Astrocyte (in vitro differentiated cells and primary cell): Measurements from ENCODE around the gene MAP4K4. TPM values are rescaled to one million over a fixed set of nuclear protein-coding genes. Genes with fewer than 3 reads are reported as not detected.

Experiments
- DNase-seq: peaks from one replicate; pipeline ENCODE4 v3.0.0-alpha.2; 2010; ENCODE audit warnings: low read depth
- FAIRE-seq: peaks from 2 replicates; lab custom pipeline; 2011; peaks lifted over from hg19 to GRCh38; lab: Jason Lieb, UNC
- H2AFZ ChIP-seq: 2 replicates; pipeline ENCODE4 v1.6.0; 2012; ENCODE audit warnings: low read depth, low read length, inconsistent platforms
- H3K27ac ChIP-seq: 2 replicates; pipeline ENCODE4 v1.5.1; 2011; ENCODE audit warnings: low read depth, low read length, inconsistent platforms
- H3K27me3 ChIP-seq: 2 replicates; pipeline ENCODE4 v1.6.0; 2011; ENCODE audit warnings: low read length, inconsistent platforms; ENCODE audit not compliant: insufficient read depth
- H3K36me3 ChIP-seq: 2 replicates; pipeline ENCODE4 v1.5.1; 2011; ENCODE audit warnings: low read length, inconsistent platforms; ENCODE audit not compliant: insufficient read depth
- H3K4me1 ChIP-seq: 2 replicates; pipeline ENCODE4 v1.5.1; 2011; ENCODE audit warnings: low read length, inconsistent platforms; ENCODE audit not compliant: insufficient read depth
- H3K4me2 ChIP-seq: 2 replicates; pipeline ENCODE4 v1.6.0; 2012; ENCODE audit warnings: low read length, inconsistent platforms
- H3K4me3 ChIP-seq: 2 replicates; pipeline ENCODE4 v1.5.1; 2011; ENCODE audit warnings: low read depth, mild to moderate bottlenecking, low read length, inconsistent platforms; ENCODE audit not compliant: insufficient read depth
- H3K79me2 ChIP-seq: 2 replicates; pipeline ENCODE4 v1.6.0; 2012; ENCODE audit warnings: mild to moderate bottlenecking, low read length, inconsistent platforms; ENCODE audit not compliant: insufficient read depth
- H3K9ac ChIP-seq: 2 replicates; pipeline ENCODE4 v1.6.0; 2012; ENCODE audit warnings: mild to moderate bottlenecking, low read length, inconsistent platforms
- H3K9me3 ChIP-seq: 2 replicates; pipeline ENCODE4 v1.5.1; 2012; ENCODE audit warnings: low read depth, mild to moderate bottlenecking, low read length, inconsistent platforms; ENCODE audit not compliant: insufficient read depth
- H4K20me1 ChIP-seq: 2 replicates; pipeline ENCODE4 v1.6.0; 2012; ENCODE audit warnings: low read length, inconsistent platforms; ENCODE audit not compliant: insufficient read depth
- H3K27ac Mint-ChIP-seq: one replicate; pipeline ENCODE4 v1.8.0; 2021; ENCODE audit warnings: mild to moderate bottlenecking, mixed read lengths; ENCODE audit not compliant: unreplicated experiment
- H3K27me3 Mint-ChIP-seq: one replicate; pipeline ENCODE4 v1.8.0; 2021; ENCODE audit warnings: low read depth, mixed read lengths; ENCODE audit not compliant: unreplicated experiment
- H3K36me3 Mint-ChIP-seq: one replicate; pipeline ENCODE4 v1.8.0; 2021; ENCODE audit warnings: low read depth, mixed read lengths; ENCODE audit not compliant: unreplicated experiment
- H3K4me1 Mint-ChIP-seq: one replicate; pipeline ENCODE4 v1.8.0; 2021; ENCODE audit warnings: low read depth, mixed read lengths; ENCODE audit not compliant: unreplicated experiment
- H3K4me3 Mint-ChIP-seq: one replicate; pipeline ENCODE4 v1.8.0; 2021; ENCODE audit warnings: mild to moderate bottlenecking, moderate library complexity, mixed read lengths; ENCODE audit not compliant: unreplicated experiment
- H3K9me3 Mint-ChIP-seq: one replicate; pipeline ENCODE4 v1.8.0; 2021; ENCODE audit warnings: mild to moderate bottlenecking, mixed read lengths; ENCODE audit not compliant: unreplicated experiment
- EZH2 ChIP-seq: IDR thresholded peaks from 2 replicates; pipeline ENCODE4 v1.6.1; 2012; ENCODE audit warnings: mild to moderate bottlenecking, low read length, inconsistent platforms; ENCODE audit not compliant: insufficient read depth
- total RNA-seq: library from RNA; stranded (reverse); gene quantifications from 2 replicates; pipeline ENCODE4 v1.2.1, GENCODE V29; 2021
- TF ChIP-seq, protein P1 (sequence below): IDR thresholded peaks from 2 replicates; pipeline ENCODE4 v1.5.1; 2011; ENCODE audit warnings: low read depth, mild to moderate bottlenecking, inconsistent platforms, low read length, moderate library complexity; ENCODE audit not compliant: insufficient read depth

MAP4K4 gene
- total RNA-seq, 1 donor from 2014 or later = 231 TPM

DNA sequence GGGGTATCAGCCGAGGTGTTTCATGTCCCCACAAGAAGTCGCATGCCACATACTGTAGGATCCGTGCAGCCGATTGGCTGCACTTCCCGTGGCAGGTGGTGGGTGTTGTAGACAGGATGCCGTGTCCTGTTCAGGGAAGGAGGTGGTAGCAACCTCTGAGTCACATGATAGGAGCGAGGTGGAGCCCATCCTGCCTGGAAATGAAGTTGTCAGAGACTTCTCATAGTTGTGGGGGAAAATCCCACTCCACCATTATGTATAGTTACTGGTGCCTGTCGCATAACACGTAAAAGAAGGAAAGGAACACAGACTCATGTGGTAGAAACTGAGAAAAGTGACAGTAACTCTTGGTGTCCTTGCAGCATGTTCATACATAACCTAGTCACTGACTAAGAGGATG, 202.9 kb downstream of the MAP4K4 start:
- no peaks in the 10 kb centered on the region for H3K79me2 ChIP-seq
- peaks cover 12% of the 10 kb centered on the region for H4K20me1 ChIP-seq
- FAIRE-seq (no peak), DNase-seq (no peak)
- peaks cover 2% of the 10 kb centered on the region for H3K9me3 Mint-ChIP-seq
- no peak overlapping the region for H3K27ac ChIP-seq
- H3K4me3 ChIP-seq = no peak overlapping the region
- no peak overlapping the region for H3K4me2 ChIP-seq
- H3K4me1 Mint-ChIP-seq = peaks cover 4% of the 10 kb centered on the region
- H3K27ac Mint-ChIP-seq = no peak overlapping the region
- peak overlapping the region; percentile 20 for H3K4me3 Mint-ChIP-seq
- H3K36me3 Mint-ChIP-seq = peaks cover 11% of the 10 kb centered on the region
- H3K9ac ChIP-seq = no peak overlapping the region
- no peaks in the 10 kb centered on the region for H3K9me3 ChIP-seq
- H3K27me3 Mint-ChIP-seq = no peaks in the 10 kb centered on the region
- TF ChIP-seq, protein P1, sequence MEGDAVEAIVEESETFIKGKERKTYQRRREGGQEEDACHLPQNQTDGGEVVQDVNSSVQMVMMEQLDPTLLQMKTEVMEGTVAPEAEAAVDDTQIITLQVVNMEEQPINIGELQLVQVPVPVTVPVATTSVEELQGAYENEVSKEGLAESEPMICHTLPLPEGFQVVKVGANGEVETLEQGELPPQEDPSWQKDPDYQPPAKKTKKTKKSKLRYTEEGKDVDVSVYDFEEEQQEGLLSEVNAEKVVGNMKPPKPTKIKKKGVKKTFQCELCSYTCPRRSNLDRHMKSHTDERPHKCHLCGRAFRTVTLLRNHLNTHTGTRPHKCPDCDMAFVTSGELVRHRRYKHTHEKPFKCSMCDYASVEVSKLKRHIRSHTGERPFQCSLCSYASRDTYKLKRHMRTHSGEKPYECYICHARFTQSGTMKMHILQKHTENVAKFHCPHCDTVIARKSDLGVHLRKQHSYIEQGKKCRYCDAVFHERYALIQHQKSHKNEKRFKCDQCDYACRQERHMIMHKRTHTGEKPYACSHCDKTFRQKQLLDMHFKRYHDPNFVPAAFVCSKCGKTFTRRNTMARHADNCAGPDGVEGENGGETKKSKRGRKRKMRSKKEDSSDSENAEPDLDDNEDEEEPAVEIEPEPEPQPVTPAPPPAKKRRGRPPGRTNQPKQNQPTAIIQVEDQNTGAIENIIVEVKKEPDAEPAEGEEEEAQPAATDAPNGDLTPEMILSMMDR = no peak
- no peak for TF ChIP-seq EZH2
- no peak overlapping the region for H2AFZ ChIP-seq
- H3K27me3 ChIP-seq = no peaks in the 10 kb centered on the region
- peaks cover 5% of the 10 kb centered on the region for H3K36me3 ChIP-seq
- H3K4me1 ChIP-seq = no peaks in the 10 kb centered on the region

DNA sequence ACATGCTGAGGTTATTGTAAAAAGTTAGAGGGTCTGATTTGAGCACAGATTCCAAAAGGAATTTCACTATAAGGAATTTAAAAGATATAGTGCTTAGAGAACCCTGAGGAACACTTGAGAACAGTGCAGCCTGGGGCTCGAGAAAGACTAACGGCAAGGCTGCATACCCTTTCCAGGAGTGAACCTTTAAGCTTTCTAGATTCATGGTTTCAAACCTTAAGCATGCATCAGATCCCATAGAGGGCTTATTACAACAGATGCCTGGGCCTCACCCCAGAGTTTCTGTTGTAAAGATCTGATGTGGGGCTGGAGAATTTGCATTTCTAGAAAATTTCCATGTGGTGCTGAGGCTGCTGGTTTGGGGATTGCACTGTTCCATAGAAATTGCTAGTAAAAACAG, 203.7 kb downstream of the MAP4K4 start:
- Histone ChIP-seq H3K4me3 (no peak overlapping the region), H2AFZ (no peak overlapping the region), H3K9ac (no peak overlapping the region), H3K4me2 (no peak overlapping the region), H3K9me3 (no peaks in the 10 kb centered on the region), H3K27me3 (no peaks in the 10 kb centered on the region), H3K36me3 (peaks cover 4% of the 10 kb centered on the region), H3K4me1 (no peaks in the 10 kb centered on the region), H4K20me1 (peaks cover 12% of the 10 kb centered on the region), H3K27ac (no peak overlapping the region), H3K79me2 (no peaks in the 10 kb centered on the region)
- Mint-ChIP-seq H3K4me1 (peaks cover 4% of the 10 kb centered on the region), H3K27me3 (no peaks in the 10 kb centered on the region), H3K4me3 (no peak overlapping the region), H3K27ac (no peak overlapping the region), H3K36me3 (peaks cover 11% of the 10 kb centered on the region), H3K9me3 (peaks cover 2% of the 10 kb centered on the region)
- FAIRE-seq = no peak
- TF ChIP-seq, protein P1 = no peak
- DNase-seq = no peak

DNA sequence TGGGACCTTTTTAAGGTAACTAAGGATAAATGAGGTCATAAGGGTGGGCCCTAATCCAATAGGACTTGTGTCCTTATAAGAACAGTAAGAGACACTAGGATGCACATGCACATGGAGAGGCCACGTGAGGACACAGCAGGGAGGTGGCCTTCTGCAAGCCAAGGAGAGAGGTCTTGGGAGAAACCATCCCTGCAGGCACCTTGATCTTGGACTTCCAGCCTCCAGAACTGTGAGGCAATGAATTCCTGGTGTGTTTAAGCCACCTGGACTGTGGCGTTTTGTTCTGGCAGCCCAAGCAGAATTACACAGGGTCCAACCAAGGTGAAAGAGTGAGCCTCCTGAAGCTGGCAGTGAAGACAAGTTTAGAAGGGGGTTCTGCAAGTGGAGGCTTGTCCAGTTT, 204.7 kb downstream of the MAP4K4 start:
- Mint-ChIP-seq H3K9me3 (peaks cover 7% of the 10 kb centered on the region), H3K4me1 (peaks cover 4% of the 10 kb centered on the region), H3K27me3 (no peaks in the 10 kb centered on the region), H3K27ac (no peak overlapping the region), H3K36me3 (peaks cover 5% of the 10 kb centered on the region), H3K4me3 (no peak overlapping the region)
- Histone ChIP-seq H2AFZ (no peak overlapping the region), H3K27ac (no peak overlapping the region), H3K36me3 (peaks cover 2% of the 10 kb centered on the region), H3K9me3 (no peaks in the 10 kb centered on the region), H3K4me2 (no peak overlapping the region), H3K4me3 (no peak overlapping the region), H3K9ac (no peak overlapping the region), H4K20me1 (peaks cover 6% of the 10 kb centered on the region), H3K27me3 (no peaks in the 10 kb centered on the region), H3K4me1 (no peaks in the 10 kb centered on the region), H3K79me2 (no peaks in the 10 kb centered on the region)
- DNase-seq = no peak
- FAIRE-seq = no peak
- TF ChIP-seq, protein P1 = no peak
- TF ChIP-seq EZH2 = no peak
